ES-I3 (cell line): Measurements from ENCODE around the gene ZNF512B.
"Not testable (repeated sequence)": the region's sequence is repeated elsewhere in the genome, so short reads cannot be mapped to it uniquely, and the experiment has no call there.

Experiments
- H3K36me3 ChIP-seq: 2 replicates; pipeline ENCODE4 v1.6.1; 2013; ENCODE audit warnings: mild to moderate bottlenecking, low read length, control low read depth, moderate library complexity; ENCODE audit not compliant: insufficient read depth
- H3K4me1 ChIP-seq: 2 replicates; pipeline ENCODE4 v1.6.1; 2013; ENCODE audit warnings: mild to moderate bottlenecking, control low read depth, low read length; ENCODE audit not compliant: insufficient read depth
- H3K9ac ChIP-seq: 2 replicates; pipeline ENCODE4 v1.6.1; 2013; ENCODE audit warnings: low read depth, mild to moderate bottlenecking, low read length, moderate library complexity
- H3K9me3 ChIP-seq: 2 replicates; pipeline ENCODE4 v1.6.1; 2013; ENCODE audit warnings: mild to moderate bottlenecking, low read length, moderate library complexity; ENCODE audit not compliant: control insufficient read depth, insufficient read depth

The ZNF512B gene

DNA sequence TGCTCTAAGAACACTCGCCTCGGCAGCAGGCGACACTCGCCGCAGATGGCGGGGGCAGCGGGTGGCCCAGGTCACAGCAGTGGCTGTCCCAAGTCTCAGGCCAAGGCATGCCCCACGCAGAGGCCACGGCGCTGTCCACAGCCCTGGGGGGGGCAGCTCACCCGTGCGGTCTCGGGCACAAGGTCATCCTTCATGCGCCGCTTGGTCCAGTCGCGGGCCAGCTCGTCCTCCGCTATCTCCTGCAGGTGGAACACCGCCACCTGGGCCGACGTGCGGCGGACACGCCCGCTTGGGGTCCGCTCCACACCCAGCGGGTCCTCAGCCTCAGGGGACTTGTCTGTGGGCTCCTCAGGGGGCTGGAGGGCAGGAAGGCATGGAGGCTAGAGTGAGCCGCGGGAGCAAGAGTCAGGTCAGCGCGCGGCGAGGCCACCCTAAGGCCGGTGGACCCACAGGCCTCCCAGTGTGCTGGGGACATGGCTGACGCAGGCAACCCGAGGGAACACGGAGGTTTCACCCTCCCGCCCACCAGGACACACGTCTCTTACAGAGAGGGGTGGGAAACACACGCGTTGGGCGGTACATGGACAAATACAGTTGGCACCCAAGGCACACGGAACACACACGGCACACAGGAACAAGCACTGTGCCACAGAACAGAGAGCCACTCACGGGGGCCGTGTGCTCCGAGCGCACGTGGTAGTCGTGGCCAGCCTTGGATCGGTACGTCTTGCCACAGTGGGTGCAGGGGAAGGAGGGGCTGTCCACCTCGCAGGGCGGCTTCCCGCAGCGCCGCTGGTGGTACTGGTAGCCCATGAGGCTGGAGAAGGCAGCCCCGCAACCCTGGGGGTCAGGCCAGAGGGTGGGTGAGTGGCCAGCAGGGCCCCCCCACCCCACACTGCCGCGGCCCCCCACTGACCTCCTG is 7.0 kb downstream of the ZNF512B start:
- H3K9me3 ChIP-seq: peaks cover 8% of the 10 kb centered on the region
- H3K9ac ChIP-seq: no peak overlapping the region
- peaks cover 17% of the 10 kb centered on the region for H3K4me1 ChIP-seq
- peaks cover 9% of the 10 kb centered on the region for H3K36me3 ChIP-seq

DNA sequence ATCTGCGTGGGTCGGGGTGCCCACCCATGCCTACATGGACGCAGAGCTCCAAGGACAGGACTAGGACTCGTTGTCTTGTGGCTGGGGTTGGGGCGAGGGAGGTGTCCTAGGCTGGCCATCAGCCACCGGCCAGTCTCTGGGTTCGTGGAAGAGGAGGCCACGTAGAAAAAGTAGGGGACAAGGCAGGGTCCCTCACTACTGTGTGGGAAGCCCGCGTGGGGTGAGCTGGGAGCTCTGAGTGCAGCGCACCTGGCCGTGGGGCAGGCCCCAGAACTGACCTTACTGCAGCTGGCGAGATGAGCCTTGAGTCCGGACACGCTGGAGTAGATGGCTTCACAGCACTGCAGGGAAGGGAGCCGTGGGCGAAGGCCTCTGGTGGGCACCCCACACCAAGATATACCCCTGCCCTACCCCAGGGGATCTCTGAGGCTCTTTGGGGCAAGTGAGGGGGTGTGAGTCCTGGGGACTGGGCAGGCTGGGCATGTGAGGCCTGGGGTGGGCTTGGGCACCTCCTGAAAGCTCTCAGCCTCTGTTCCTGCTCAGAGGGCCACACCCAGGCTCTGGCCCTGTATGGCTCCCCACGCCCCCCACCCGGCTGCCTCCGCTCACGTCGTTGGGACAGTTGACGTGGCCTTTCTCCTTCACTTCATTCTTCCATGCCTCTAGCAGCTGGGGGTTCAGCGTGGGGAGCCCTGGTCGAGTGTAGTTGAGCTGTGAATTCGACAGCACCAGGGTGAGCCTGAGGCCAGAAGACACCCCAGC is 7.9 kb downstream of the ZNF512B start:
- H3K36me3 ChIP-seq: peaks cover 7% of the 10 kb centered on the region
- H3K4me1 ChIP-seq: peaks cover 17% of the 10 kb centered on the region
- peaks cover under 1% of the 10 kb centered on the region; the same call in 1 of the 2 replicates for H3K9me3 ChIP-seq
- no peak overlapping the region for H3K9ac ChIP-seq

DNA sequence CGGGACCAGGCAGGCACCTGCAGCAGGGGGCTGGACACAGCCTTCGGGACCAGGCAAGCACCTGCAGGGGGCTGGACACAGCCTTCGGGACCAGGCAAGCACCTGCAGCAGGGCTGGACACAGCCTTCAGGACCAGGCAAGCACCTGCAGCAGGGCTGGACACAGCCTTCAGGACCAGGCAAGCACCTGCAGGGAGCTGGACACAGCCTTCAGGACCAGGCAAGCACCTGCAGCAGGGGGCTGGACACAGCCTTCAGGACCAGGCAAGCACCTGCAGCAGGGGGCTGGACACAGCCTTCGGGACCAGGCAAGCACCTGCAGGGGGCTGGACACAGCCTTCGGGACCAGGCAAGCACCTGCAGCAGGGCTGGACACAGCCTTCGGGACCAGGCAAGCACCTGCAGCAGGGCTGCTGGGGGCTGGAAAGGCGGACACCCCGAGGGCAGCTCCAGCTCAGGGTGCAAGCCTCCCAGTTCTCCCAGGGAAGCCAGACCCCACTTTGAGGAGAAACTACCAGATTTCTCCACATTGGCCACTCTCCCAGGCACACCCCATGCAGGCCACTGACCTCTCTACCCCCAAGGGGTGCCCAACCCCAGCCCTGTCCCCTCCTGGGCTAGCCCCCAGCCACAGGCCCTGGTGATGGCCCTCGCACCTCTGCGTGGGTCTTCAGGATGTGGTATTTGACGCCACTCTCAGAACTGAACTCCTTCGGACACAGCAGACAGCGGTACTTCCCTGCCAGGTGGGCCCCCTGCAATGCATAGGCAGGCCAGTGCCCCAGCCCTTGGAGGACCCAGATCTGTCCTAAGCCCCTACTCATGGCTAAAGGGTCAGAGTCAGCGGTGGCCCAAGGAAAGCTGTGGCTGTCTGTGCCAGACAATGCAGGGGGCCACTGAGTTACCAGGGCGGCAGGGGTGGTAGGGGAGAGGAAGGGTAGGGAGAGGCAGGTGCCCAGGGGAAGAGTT is 8.8 kb downstream of the ZNF512B start:
- H3K4me1 ChIP-seq: peaks cover 17% of the 10 kb centered on the region
- not testable (repeated sequence) for H3K9ac ChIP-seq, H3K9me3 ChIP-seq, H3K36me3 ChIP-seq

DNA sequence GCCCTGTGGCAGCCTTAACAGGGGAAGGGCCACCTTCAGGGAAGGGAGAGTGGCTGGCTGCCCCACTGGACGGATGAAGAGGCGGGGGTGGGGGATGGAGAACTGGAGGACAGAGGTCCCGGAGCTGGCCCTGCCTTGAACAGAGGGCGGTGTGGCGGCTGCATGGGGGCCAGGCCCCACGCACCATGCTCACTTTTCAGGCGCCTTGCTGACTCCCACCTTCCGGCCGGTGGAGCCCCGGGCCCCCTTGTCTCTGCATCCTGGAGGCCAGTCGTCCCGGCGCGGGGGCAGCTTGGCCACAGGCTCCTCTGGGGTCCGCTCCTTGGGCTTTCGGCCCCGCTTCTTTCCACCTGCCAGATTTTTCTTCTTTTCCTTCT is 10.0 kb downstream of the ZNF512B start:
- Histone ChIP-seq H3K36me3 (peaks cover 6% of the 10 kb centered on the region), H3K9me3 (no peaks in the 10 kb centered on the region; the same call in 1 of the 2 replicates), H3K9ac (no peak overlapping the region)

DNA sequence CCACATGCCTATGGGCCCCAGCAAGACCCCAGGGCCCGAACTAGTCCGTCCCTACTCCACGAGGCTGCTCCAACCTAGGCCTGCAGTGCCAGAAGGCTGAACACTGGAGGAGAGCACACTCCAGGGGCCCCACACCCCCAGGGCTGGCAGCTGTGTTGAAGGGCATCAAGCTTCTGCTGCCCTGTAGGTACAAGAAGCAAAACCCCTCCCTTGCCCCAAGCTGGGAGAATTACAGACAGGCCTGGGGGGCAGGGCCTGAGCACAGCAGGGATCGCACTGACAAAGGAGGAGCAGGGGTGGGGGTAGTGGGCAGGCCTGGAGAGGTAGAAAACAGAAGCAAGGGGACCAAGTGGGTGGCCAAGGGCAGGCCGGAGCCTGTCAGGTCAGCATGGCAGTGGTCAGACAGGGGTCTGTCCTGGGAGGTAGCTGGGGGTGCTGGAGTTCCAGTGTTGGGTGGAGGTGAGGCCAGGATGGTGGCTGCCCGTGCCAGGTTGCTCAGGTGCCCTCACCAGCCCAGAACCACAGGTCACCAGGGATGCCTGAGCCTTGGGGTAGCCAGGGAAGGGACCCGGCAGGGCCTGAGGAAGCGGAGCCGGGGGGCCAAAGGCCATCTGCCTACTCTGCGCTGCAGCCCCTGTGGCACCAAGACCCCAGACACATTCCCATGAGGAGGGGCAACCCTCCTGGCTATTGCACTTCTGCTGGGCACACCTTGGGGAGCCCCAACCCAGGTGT is 10.6 kb downstream of the ZNF512B start:
- peaks cover 17% of the 10 kb centered on the region for H3K4me1 ChIP-seq
- peaks cover 6% of the 10 kb centered on the region for H3K36me3 ChIP-seq
- no peak overlapping the region for H3K9ac ChIP-seq
- H3K9me3 ChIP-seq: no peaks in the 10 kb centered on the region; the same call in 1 of the 2 replicates

More for the DNA sequence above, 10.0 kb downstream of the ZNF512B start:
- H3K4me1 ChIP-seq: peaks cover 17% of the 10 kb centered on the region

DNA sequence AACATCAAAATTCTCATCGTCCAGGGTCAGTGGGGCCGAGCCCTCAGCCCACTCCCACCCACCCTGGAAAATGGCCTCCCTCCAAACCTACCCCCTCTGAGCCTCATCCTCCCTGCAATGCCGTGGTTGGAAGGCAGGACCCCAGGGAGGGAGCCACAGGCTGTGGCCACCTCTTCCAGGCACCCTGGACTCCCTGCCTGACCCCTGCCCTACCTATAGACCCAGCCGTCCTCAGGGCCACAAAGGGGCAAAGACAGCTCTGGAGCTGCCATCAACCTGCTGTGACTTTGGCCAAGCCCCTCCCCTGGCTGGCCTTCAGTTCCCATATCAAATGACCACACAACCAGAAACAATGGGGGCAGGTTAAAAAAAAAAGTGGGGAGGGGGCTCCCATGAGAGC is 11.3 kb downstream of the ZNF512B start:
- Histone ChIP-seq H3K9ac (no peak overlapping the region), H3K4me1 (peaks cover 17% of the 10 kb centered on the region), H3K36me3 (peaks cover 4% of the 10 kb centered on the region), H3K9me3 (no peaks in the 10 kb centered on the region; the same call in 1 of the 2 replicates)

DNA sequence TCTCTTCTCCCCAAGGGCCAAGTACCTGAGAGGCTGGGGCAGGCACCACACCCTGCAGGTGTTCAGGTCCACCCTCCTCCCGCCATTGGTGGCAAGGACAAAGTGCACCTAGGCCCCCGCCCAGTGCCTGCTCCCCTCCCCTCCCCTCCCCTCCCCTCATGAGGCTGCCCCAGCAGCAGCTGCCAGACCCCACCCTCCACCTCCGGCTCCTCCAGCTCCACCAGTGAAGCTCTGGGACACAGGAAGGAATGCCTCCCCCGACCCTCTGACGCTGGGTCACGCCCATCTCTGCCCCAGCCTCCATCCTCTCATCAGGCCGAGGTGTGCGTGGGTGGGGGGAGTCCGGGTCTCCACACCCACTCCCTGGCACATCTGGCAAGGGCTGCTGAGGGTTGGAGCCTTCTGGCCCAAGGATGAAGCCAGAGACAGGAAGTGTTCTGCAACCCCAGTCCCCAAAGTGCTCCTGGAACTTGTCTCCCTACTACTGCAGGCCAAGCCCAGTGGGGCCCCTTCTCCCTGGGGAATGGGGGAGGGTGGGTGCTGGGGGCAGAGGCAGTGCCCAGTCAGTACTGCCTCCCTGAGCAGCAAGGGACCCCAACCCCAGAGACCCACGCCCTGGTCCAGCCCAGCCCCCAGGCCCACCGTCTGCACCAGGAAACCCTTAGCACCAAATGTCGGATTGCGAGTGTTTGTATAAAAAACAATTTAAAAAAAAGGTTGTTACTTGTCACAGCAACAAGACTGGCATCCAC is 11.9 kb downstream of the ZNF512B start:
- Histone ChIP-seq H3K36me3 (peaks cover 3% of the 10 kb centered on the region), H3K4me1 (peaks cover 17% of the 10 kb centered on the region), H3K9ac (peak overlapping the region; percentile 58; the same call in 1 of the 2 replicates), H3K9me3 (no peaks in the 10 kb centered on the region)

DNA sequence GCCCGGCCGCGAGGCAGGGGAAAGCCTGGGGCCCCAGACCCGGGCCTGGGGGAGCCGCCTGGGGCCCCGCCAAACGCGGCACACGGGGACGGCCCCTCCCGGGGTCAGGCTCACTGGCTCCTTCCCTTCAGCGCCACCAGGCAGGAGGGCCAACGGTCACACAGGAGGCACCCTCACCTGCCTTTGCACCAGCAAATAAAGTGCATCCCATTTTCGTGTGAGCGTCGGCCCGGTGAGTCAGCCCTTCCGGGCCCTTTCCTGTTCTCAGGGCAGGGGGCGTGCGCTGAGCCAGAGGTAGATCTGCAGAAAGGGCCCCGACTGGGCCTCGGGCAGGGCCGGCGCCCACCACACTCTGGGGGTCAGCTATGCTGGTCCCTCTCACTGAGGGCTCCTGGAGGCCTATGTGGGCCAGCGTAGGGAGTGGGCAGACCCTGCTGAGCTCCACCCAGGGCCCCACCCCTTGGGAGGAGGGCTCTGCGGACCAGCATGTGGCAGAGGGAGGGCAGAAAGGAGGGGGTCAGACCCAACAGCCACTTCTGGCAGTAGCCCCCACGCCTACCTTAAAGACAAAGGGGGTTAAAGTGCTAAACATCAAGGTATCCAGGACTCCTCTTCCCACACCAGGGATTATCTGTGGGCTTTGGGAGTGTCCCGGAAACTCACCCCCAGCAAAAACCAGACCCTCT is 12.6 kb downstream of the ZNF512B start:
- H3K36me3 ChIP-seq: peaks cover 3% of the 10 kb centered on the region; the same call in 1 of the 2 replicates
- peaks cover 17% of the 10 kb centered on the region for H3K4me1 ChIP-seq
- no peaks in the 10 kb centered on the region for H3K9me3 ChIP-seq
- peak overlapping the region; percentile 58 for H3K9ac ChIP-seq

DNA sequence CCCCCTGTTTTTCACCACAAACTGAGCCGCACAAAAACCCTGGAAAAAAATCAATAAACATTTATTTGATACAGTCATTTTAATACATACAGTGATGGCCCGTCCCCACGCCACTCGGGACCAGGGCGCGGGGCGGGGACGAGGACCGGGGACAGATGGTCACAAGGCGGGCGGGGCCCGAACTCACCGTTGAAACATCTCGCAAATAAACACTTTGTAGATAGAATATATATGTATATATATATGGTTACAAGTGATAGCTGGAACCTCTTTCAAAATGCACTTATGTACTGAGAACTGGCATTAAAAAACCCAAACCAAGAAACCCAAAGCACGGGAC is 13.1 kb downstream of the ZNF512B start:
- Histone ChIP-seq H3K9ac (peak overlapping the region; percentile 58), H3K9me3 (no peaks in the 10 kb centered on the region), H3K4me1 (peaks cover 17% of the 10 kb centered on the region), H3K36me3 (peaks cover 3% of the 10 kb centered on the region; the same call in 1 of the 2 replicates)

DNA sequence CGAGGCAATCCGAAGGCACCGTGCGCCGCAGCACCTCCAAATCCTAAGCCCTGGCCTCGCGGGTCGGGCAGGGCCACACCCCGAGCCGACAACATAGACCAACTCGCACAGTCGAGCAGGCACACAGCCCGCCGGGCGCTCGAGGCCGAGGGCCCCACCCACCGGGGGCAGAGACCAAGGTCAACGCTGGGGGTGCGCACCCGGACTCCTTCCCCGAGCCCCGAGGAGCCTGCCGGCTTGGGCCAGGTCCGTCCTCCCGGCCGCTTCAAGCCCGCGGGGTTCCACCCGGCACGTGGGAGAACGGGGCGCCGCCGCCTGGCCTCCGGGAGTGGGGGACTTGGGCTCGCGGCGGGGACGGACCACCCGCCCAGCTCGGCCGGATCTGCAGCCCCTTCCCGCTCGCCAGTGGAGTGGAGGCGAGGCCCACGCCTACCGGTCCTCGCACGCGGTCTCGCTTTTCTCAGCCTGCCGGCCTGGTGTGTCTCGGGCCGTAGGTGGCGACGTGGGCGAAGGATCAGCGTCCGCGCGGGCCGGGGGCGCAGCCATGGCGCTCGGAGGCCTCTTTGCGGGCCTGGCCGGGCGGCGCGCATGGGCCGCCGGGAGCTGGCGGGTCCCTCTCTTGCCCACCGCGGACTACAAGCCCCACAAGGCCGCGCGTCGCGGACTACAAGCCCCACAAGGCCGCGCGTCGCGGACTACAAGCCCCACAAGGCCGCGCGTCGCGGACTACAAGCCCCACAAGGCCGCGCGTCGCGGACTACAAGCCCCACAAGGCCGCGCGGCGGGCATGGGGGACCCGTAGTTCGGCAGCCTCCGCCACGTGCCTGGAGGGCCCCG is 13.7 kb downstream of the ZNF512B start, which contains the start of gene UCKL1:
UCKL1 (minus strand) TSS at position 590 of the 837 bp plus-strand sequence; CDS start at position 546, 44 bp downstream.
- Histone ChIP-seq H3K36me3 (peaks cover 3% of the 10 kb centered on the region; the same call in 1 of the 2 replicates), H3K9me3 (no peaks in the 10 kb centered on the region), H3K9ac (peak within 1 kb of the TSS; percentile 94), H3K4me1 (peaks cover 17% of the 10 kb centered on the region)

DNA sequence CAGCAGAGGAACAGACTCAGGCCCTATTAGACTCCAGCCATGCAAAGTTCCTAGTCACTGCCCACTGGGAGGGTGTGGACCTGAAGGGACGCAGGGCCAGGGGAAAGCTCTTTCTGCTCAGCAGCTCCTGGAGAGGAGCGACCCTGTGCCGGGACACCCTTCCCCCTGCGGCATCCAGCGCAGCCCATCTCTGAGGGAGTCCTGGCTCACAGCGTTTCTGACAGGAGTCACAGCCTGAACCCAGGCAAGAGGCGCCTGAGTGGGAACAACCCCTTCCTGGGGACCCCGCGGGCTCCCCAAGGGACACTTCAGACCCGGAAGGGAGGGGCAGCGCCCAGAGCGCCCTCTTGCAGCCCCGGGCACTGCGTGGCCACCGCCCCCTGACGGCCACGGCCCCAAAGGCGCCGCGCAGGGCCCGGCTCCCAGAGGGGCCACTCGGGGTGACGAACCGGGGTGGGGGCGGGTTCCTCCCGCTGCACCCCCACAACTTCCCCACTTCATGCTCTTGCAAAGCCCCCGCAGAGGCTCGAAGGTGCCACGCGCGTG is 14.4 kb downstream of the ZNF512B start:
- H3K9me3 ChIP-seq: no peaks in the 10 kb centered on the region
- peaks cover 3% of the 10 kb centered on the region; the same call in 1 of the 2 replicates for H3K36me3 ChIP-seq
- H3K9ac ChIP-seq: peak overlapping the region; percentile 94
- H3K4me1 ChIP-seq: peaks cover 17% of the 10 kb centered on the region
